GM21390 (cell line): ENCODE results near the gene TRPM5.

Experiments
- ATAC-seq: cut with Tn5 transposase; IDR thresholded peaks from one replicate; pipeline ENCODE4 v1.9.1; 2021; ENCODE audit not compliant: unreplicated experiment

The TRPM5 gene

GRCh38 chr11:2453436-2453835, 9.1 kb upstream of the TRPM5 start:
- ATAC-seq: no peak

DNA sequence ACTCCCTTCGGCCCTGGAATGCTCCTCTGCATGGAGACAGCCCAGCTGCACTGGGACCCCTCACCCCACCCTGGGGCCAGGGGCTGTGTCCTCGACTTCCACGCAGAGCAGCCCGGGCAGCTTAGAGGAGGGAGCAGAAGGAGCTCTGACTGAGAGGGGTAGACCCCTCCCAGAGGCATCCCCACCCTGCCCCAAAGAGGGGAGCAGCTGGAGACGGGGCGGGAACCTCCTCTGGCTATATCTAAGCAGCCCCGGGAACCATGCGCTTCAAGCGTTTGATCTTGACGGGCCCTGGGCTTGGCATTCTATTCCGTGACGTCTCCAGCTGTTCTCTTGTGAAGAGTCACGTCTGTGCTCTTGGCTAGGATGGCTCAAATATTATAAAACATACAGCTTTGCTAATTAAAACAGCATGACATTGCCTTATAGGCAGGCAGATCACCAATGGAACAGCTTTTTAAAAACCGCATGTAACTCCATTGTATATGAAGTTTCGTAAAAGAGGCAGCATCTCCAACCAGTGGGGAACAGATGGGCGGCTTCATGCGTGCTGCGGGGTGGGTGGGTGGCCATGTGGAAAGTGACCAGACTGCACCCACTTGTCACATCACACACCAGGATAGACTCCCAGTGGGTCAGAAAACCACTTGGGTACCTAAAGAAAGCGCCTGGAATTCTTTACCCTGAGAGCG, 8.2 kb upstream of the TRPM5 start:
- ATAC-seq: no peak

- ATAC-seq: no peak
Observed at GRCh38 chr11:2451916-2452315, 7.6 kb upstream of the TRPM5 start.

- no peak for ATAC-seq
Observed at GRCh38 chr11:2451336-2451735, 7.0 kb upstream of the TRPM5 start.

DNA sequence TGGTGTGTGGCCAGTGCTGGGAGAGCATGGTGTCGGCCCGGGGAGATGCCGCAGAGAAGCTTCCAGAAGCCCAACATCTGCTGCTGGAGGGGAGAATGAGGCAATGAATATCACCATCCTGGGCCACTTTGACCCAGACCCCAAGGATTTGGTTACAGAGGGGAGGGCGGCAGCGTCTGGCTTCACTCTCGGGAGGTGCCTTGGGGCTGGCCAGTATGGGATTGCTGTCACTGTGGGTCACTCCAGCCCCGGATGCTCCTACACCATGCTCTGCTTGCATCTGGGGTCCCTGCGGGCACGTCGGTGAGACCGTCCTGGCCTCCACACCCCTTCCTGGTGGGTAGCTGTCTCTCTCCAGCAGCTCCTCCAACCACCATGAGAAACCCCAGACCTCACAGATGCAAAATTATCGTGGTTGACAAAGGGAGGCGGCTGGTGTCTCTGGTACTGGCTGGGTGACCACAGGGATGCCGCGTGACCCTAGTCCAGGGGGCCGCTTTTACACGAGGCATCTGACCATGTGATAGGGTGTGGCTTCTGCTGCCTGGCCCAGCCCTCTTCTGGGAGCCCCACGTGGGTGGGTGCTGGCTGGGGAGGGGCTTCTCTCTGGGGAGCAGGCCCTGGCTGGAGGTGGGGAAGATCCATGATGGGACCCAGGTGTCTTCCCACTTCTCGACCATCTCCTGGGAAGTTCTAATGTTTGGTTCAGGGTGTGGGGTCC, 6.2 kb upstream of the TRPM5 start:
- ATAC-seq: no peak

GRCh38 chr11:2449548-2450320, 5.4 kb upstream of the TRPM5 start:
- no peak for ATAC-seq

- ATAC-seq: no peak
Observed at GRCh38 chr11:2448661-2449547, 4.6 kb upstream of the TRPM5 start.

DNA sequence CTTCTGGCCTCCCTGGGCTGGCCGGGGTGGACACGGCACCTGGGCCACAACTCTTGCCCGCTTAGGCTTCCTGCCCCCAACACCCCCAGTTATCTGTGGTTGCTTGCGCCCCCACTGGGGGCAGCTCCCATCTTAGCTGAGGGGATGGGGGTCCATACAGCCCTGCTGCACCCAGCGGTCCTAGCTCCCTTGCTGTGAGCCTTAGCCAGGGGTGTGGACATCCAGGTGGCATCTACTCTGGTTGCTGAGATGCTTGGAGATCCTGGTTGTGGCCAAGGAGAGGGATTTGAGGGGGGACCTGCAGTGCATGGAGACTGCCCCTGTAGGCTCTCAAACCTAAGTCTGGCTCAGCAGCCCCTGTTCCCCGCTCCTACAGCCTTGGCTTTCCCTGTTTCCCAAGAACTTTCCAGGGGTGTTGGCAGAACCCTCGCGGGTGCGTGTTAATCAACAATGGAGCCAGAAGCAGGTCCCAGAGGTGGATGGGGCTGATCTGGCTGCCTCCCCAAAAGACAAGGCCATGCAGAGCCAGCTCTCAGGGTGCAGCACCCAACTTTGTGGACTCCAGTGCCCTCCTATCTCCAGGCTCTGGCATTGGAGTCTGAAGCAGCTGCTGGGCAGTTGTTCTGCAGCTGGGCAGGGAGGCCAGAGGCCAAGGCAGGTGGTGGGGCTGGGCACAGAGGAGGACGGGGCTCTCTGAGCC, 3.8 kb upstream of the TRPM5 start:
- no peak for ATAC-seq

DNA sequence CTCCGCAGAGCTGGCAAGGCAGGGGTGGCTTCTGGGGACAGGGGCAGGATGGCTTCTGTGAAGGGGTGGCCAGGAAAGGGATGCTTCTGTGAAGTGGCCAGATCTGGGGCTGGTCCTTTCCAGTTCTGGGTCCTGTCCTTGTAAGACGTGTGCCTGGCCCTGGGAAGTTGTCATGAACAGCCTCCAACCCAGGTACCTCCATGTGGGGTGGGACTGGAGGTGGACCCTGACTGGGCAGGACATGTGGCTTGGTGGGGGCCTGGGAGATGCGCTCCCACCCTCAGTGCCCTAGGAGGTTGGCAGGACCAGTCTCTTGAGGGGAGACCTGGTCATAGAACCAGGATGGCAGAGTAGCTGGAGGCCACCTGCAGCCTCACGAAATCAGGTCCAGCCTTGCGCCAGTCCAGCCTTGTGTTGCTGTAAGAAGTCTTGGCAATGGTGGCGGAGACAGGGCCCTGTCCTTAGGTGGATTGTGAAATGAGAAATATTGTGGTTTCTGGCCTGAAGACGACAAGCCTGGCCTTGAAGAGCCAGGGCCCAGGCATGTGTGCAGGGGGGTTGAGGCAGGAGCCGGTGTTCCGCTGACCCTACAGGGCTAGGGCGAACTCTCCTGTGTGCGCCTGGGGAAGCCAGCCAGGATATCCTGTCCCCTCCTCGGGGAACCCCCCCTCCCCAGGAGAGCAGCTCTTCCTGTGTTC, 3.1 kb upstream of the TRPM5 start:
- no peak for ATAC-seq

DNA sequence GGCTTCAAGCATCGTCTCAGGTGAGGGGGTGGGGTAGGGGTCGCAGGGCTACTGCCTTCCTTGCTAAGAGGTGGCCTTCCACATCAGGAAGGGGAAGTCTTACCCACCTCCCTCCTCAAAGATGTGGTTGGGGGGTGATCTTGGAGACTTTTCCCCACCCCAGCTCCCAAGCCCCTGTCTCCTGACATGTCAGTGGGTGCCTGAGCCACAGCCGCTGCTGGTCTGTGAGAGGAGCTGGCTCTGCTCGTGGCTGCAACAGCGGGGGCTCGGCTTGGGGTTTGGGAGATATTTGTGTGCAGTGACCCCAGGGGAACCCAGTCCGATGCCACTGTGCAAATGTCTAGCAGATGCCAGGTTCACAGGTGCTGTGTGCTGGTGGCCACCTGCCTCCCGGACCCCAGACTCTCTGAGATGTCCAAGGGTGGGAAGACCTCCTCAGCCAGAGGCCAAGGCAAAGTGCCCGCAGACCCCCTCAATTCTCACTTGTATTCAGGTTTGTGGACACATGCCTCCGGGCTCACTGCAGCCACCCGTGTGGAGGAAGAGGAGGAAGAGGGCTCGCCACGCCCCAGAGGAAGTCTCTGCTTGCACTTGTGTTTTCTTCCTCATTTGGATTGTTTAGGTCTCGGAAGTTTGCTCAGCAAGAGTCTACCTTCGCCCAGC, 2.4 kb upstream of the TRPM5 start:
- ATAC-seq: no peak

GRCh38 chr11:2445746-2446551, 1.6 kb upstream of the TRPM5 start:
- ATAC-seq: no peak

- no peak for ATAC-seq
Observed at GRCh38 chr11:2444821-2445745, 769 bp upstream of the TRPM5 start, which contains the start of gene KCNQ1. KCNQ1 (plus strand) TSS chr11:2445008; CDS start chr11:2445099, 91 bp downstream.

- no peak for ATAC-seq
Observed at GRCh38 chr11:2443406-2443805, 908 bp downstream of the TRPM5 start.

DNA sequence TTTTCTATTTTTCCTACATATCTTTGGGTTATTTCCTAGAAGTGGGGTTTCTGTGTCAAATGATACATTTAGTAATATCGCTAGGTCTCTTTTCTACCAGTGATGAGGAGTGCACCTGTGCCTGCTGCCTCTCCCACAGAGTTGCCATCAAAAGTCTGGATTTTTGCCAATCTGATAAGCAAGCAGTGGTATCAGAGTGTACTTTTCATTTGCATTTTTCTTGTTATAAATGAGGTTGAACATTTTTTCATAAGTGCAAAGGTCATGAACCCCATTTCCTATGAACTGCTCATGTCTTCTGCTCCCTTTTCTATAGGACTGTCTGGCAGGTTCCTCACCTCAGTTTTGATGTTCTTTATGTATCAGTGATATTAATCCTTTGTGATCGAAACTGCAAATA, 1.7 kb downstream of the TRPM5 start:
- ATAC-seq: no peak

- no peak for ATAC-seq
Observed at GRCh38 chr11:2441171-2441570, 3.1 kb downstream of the TRPM5 start.

GRCh38 chr11:2440646-2441045, 3.7 kb downstream of the TRPM5 start:
- no peak for ATAC-seq

DNA sequence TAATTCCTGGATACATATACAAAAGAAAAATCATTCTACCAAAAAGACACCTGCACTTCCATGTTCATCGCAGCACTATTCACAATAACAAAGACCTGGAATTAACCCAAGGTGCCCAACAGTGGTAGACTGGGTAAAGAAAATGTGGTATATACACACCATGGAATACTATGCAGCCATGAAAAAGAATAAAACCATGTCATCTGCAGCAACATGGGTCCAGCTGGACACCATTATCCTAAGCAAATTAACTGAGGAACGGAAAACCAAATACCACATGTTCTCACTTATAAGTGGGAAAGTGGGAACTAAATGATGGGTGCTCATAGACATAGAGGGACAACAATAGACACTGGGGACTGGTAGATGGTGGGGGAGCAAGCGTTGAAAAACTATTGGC, 4.5 kb downstream of the TRPM5 start:
- ATAC-seq: no peak
